HG02870 (cell line): ENCODE data around the gene PMEPA1.

Experiments
- ATAC-seq: cut with Tn5 transposase; IDR thresholded peaks from one replicate; pipeline ENCODE4 v1.9.1; 2021; ENCODE audit warnings: mild to moderate bottlenecking, moderate library complexity; ENCODE audit not compliant: unreplicated experiment

Gene PMEPA1

GRCh38 chr20:57709823-57710799 is at the start of gene PMEPA1:
PMEPA1 (minus strand) TSS chr20:57710015; CDS start chr20:57709582, 433 bp downstream.
- peak; percentile 71 for ATAC-seq

DNA sequence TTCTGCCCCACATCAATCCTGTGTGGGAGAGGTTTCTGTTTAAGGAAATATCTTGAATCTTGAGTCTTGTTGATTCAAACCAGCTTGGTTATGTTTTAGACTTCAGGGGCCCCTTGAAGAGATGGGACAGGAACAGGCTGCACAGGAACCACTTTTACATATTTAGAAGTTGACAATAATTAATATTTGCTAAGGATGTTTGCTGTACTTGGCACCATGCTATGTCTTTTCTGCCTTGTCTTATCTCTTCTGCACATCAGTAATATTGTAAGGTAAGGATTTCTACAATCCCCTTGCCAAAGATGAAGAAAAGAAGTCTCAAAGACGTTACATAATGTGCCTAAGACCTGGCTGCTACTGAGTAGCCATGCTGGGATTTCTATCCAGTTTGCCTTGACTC is 48.0 kb upstream of the PMEPA1 start:
- no peak for ATAC-seq

DNA sequence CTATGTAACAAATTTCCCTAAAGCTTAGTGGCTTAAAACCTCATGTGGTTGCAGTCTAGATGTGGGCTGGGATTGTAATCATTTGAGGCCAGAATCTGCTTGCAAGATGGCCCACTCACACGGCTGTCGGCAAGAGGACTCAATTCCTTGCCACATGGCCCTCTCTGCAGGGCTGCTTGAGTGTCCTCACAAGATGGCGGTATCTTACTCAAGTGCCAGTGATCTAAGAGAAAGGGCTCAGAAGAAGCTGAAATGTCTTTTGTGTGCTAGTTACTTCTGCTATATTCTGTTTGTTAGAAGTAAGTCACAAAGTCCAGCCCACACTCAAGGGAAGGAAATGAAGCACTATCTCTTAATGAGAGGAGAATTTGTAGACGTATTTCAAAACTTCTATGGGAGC is 47.1 kb upstream of the PMEPA1 start:
- no peak for ATAC-seq

- no peak for ATAC-seq
Observed at GRCh38 chr20:57756213-57756612, 46.4 kb upstream of the PMEPA1 start.

- no peak for ATAC-seq
Observed at GRCh38 chr20:57755609-57756008, 45.8 kb upstream of the PMEPA1 start.

GRCh38 chr20:57754190-57754589 is 44.4 kb upstream of the PMEPA1 start:
- no peak for ATAC-seq

GRCh38 chr20:57753332-57754164 is 43.7 kb upstream of the PMEPA1 start:
- ATAC-seq, result no peak

DNA sequence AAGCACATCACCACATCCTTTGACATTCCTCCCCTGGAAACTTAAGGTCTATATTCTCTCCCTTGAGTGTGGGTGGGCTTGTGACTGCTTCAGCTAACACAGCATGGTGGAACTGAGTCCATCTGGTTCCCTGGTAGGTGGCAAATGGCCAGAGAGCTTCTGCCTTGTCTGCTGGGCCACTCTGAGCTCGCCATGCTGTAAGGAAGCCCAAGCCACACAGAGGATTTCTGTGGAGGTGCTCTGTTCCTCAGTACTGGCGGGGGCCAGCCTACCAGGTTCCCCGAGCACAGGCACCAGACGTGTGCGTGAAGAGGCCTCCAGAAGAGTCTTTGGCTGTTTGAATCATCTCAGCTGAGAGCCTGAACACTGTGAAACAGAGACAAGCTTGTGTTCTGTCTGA is 41.6 kb upstream of the PMEPA1 start:
- no peak for ATAC-seq

DNA sequence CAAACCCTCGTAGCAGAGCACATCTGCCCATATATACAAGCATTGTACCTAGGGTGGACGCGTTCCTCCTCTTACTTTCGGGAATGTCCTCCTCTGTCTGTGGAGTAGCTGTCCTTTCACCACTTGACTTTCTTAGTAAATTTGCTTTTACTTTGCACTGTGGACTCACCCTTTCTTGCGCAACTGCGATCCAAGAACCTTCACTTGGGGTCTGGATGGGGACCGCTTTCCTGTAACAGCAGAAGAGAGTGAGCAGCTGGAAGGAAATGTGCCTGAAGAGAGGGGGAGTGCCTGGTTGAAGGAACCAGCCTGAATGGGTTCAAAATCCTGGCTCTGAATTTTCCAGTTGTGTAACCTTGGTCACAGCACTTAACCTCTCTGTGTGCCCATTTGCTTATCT is 40.1 kb upstream of the PMEPA1 start:
- ATAC-seq, result no peak

DNA sequence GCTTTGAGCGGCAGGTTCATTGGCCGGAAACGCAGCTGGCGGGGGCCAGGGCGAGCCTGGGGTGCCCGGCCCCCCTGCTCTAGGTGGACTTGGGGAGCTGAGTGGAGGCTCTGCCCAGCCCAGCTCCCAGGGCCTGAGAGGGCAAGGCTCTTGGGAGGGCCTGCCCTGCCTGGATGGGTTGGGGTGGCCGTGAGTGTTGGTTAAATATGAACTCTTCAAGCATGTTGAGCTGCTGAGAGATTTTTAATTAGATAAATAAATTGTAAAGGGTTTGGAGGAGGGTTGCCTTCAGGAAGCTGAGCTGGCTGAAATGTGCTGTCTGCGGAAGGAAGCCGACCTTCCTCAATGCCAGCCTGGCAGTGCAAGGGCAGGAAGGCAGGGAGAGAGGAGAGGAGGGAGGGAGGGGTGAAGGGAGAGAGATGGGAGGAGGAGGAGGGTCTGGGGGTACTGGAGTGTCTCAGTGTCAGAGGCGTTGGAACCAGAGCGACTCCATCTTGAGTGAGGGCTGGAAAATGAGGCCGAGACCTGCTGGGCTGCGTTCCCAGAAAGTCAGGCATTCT is 39.4 kb upstream of the PMEPA1 start:
- ATAC-seq, result no peak

GRCh38 chr20:57748601-57749130 is 38.9 kb upstream of the PMEPA1 start:
- ATAC-seq, result peak; percentile 66

- ATAC-seq, result no peak
Observed at GRCh38 chr20:57747861-57748481, 38.2 kb upstream of the PMEPA1 start.

DNA sequence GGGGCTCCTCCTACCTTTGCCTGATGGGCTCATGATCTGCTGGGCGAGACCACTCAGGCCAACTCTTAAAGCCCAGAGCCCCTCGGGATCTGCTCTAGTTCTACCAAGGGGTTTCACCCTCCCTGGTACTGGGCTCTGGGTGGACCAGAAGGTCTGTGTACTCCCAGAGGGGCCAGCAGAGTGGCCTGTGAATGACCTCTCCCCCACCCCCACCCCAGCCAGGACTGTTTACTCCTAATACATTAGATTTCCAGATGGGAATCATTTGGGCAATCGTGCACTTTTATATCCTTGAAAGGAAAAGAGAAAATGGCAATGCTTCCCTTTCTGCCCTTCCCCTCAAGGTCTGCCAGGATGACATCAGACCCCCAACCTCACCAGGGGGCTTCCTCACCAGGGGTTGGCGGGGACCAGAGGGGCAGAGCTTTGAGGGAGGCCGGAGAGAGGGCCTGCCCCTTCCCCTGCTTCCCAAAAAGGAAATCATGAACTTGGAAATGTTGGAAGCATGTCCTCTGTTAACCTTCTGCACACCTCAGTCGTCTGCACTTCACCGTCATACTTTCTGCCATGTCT is 37.1 kb upstream of the PMEPA1 start:
- ATAC-seq, result no peak

DNA sequence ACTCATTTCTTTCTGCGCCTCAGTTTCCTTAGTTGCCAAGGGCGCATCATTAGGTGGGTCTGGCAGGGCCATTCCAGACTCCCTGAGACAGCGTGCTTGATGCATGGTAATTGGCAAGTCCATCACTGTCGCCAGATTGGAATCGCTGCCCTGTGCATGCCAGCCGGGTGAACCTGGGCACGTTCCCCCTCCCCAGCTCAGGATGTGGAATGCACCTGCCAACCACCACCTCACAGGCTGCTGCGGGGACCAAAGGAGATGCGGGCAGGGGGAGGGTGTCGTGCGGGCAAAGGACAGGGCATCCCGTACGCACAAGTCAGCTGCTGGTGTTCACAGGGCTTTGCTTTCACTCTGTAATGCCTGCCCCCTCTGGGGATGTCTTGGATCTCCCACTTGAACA is 36.4 kb upstream of the PMEPA1 start:
- no peak for ATAC-seq

DNA sequence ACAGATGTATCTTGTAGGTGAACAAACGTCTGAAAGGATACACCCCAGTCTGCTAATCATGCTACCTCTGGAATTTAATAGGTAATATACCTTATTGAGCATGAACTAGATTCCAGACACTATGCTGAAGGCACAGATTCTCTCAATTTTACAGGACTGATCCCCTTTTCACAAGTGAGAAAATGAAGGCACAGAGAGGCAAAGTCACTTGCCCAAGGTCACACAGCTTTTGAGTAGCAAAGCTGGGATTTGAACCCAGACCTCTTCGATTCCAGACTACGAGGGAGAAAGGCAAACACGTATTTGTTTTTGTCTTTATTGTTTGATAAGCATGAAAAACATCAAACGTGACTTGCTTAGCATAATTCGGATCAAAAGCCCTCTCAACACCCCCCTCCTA is 34.4 kb upstream of the PMEPA1 start:
- no peak for ATAC-seq

DNA sequence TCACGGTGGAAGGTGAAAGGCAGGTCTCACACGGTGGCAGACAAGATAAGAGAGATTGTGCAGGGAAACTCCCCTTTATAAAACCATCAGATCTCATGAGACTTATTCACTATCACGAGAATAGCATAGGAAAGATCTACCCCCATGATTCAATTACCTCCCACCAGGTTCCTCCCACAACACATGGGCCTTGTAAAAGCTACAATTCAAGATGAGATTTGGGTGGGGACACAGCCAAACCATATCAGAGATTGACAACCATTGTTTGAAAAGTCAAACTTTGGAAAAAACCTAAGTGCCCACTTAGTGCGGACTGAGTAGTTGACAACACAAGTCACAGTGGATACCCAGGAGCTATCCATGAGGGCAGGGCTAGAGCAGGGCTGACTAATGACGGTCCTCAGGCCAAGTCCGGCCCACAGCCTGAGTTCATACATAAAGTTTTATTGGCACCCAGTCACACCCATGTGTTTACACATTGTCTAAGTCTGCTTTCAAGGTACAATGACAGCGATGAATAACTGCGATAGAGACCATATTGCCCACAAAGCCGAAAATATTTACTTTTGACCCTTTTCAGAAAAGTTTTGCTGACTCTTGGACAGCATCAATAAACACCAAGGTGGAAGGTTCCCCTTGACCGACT is 33.8 kb upstream of the PMEPA1 start:
- ATAC-seq, result no peak

DNA sequence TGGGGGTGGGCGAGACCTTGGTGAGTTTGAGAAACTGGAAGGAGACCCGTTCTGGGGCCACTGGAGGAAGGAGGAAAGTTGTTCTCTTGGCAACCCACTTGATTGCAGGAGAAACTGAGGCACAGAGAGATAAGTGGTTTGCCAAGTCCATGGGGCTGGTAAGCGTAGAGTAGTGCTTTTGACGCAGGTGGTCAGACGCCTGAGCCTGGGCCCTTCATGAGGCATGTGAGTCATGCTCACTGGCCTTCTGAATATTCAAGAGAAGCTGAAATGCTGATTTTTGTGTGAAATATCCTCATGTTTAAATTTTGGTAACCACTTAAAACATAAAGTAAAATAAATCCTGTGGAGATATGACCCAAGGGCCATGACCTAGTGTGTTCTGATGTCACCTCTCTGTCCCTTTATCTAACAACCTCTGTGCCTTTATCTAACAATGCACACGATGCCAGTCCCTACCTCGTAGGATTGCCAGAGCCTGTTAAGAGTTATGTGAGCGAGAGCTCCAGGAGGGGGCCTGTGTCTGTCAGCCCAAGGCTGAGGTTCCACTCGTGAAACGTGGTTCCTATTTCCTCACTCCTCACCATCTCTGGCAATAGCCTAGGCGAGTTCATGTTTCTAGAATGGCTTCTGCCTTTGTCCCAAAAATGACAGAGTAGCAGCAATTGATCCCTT is 32.8 kb upstream of the PMEPA1 start:
- no peak for ATAC-seq

DNA sequence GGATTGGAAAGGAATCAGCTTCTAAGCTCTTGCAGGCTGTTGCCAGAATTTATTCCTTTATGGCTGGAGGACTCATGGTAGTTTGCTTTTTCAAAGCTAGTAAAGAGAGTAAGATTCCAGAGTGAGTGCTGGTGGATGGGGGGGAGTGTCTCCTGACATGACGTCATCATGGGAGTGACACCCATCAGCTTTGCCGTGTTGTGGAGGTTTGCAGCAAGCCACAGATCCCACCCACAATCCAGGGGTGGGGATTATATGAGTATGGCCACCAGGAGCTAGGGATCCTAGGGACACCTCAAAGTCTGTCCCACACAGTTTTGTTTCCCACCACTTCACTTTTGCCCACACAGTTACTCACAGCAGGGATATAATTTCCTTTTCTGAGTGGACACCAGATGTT is 28.7 kb upstream of the PMEPA1 start:
- no peak for ATAC-seq

DNA sequence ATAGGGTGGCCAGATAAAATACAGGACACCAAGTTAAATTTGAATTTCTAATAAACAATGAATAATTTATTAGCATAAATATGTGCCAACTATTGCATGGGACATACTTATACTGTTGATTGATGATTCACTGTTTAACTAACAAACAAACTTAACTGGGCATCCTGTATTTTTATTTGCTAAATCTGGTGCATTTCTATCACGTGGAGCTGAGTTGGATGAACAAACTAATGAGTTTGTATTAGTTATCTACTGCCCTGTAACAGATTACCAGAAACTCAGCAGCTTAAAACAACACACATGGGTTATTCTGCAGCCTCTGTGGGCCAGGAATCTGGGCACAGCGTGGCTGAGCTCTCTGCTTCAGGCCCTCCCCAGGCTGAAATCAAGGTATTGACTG is 28.2 kb upstream of the PMEPA1 start:
- no peak for ATAC-seq
